GM08714 (cell line): ENCODE results near the gene SEPTIN3.

Source experiments
- H3K4me3 ChIP-seq: fragments of 200-500 bp; sonication (Bioruptor generic); 2 replicates; pipeline ENCODE4 v1.5.1; 2014; ENCODE audit warnings: mild to moderate bottlenecking, low read length, inconsistent platforms
- ZNF274 ChIP-seq: IDR thresholded peaks from 2 replicates; pipeline ENCODE4 v1.6.1; 2012; ENCODE audit warnings: mild to moderate bottlenecking, low read depth, low read length

The SEPTIN3 gene

GRCh38 chr22:41976961-41977566 is 7.8 kb downstream of the SEPTIN3 start:
- no peak for TF ChIP-seq ZNF274
- H3K4me3 ChIP-seq, result peak overlapping the region; percentile 42; the same call in 1 of the 2 replicates

GRCh38 chr22:41978732-41979131 is 9.5 kb downstream of the SEPTIN3 start:
- no peak for TF ChIP-seq ZNF274
- H3K4me3 ChIP-seq, result no peak overlapping the region

- no peak for TF ChIP-seq ZNF274
- no peak overlapping the region for H3K4me3 ChIP-seq
These were observed 10.4 kb downstream of the SEPTIN3 start for GRCh38 chr22:41979423-41980250.

- TF ChIP-seq ZNF274, result no peak
- no peak overlapping the region for H3K4me3 ChIP-seq
These were observed 13.6 kb downstream of the SEPTIN3 start for GRCh38 chr22:41982865-41983264.

- H3K4me3 ChIP-seq, result no peak overlapping the region
- TF ChIP-seq ZNF274, result no peak
These were observed 14.5 kb downstream of the SEPTIN3 start for GRCh38 chr22:41983513-41984405.

GRCh38 chr22:41987276-41987675 is 18.0 kb downstream of the SEPTIN3 start:
- H3K4me3 ChIP-seq, result no peak overlapping the region
- no peak for TF ChIP-seq ZNF274

- TF ChIP-seq ZNF274, result no peak
These were observed 20.0 kb downstream of the SEPTIN3 start for GRCh38 chr22:41989246-41989645.

GRCh38 chr22:41991111-41991510 is 21.9 kb downstream of the SEPTIN3 start:
- no peak overlapping the region for H3K4me3 ChIP-seq
- no peak for TF ChIP-seq ZNF274

More at GRCh38 chr22:41989246-41989645, 20.0 kb downstream of the SEPTIN3 start:
- no peak overlapping the region for H3K4me3 ChIP-seq

GRCh38 chr22:41992496-41992895 is 23.3 kb downstream of the SEPTIN3 start:
- H3K4me3 ChIP-seq, result no peak overlapping the region
- no peak for TF ChIP-seq ZNF274

- H3K4me3 ChIP-seq, result no peak overlapping the region
- no peak for TF ChIP-seq ZNF274
These were observed 26.0 kb downstream of the SEPTIN3 start for GRCh38 chr22:41995211-41995610.

GRCh38 chr22:41996826-41997225 is 27.6 kb downstream of the SEPTIN3 start:
- no peak for TF ChIP-seq ZNF274

GRCh38 chr22:41998361-41999261 is 29.4 kb downstream of the SEPTIN3 start, which contains the start of gene WBP2NL:
WBP2NL (plus strand) TSS chr22:41998788; CDS start chr22:41998819, 31 bp downstream.
- TF ChIP-seq ZNF274, result no peak
- peak within 1 kb of the TSS; percentile 53; the same call in 1 of the 2 replicates for H3K4me3 ChIP-seq

More at GRCh38 chr22:41996826-41997225, 27.6 kb downstream of the SEPTIN3 start:
- H3K4me3 ChIP-seq, result no peak overlapping the region

GRCh38 chr22:42000466-42000865 is 31.2 kb downstream of the SEPTIN3 start:
- H3K4me3 ChIP-seq, result no peak overlapping the region
- TF ChIP-seq ZNF274, result no peak
